Osteoblast (primary cell): ENCODE results near the gene FN3KRP. TPM values are rescaled to one million over a fixed set of nuclear protein-coding genes. Genes with fewer than 3 reads are reported as not detected.

Source experiments
- DNase-seq: peaks from one replicate; pipeline ENCODE4 v3.0.0; 2011; ENCODE audit warnings: low spot score, mixed read lengths; ENCODE audit not compliant: insufficient read length; ENCODE audit errors: missing footprints
- H2AFZ ChIP-seq: 2 replicates; pipeline ENCODE4 v1.6.0; 2011; ENCODE audit warnings: mild to moderate bottlenecking, low read length
- H3K27ac ChIP-seq: 2 replicates; pipeline ENCODE4 v1.5.1; 2011; ENCODE audit warnings: mild to moderate bottlenecking, low read depth, low read length, moderate library complexity
- H3K27me3 ChIP-seq: 2 replicates; pipeline ENCODE4 v1.6.0; 2012; ENCODE audit warnings: mild to moderate bottlenecking, control low read depth, inconsistent platforms, low read length, moderate library complexity; ENCODE audit not compliant: insufficient read depth
- H3K36me3 ChIP-seq: 2 replicates; pipeline ENCODE4 v1.5.1; 2011; ENCODE audit warnings: mild to moderate bottlenecking, low read length, control low read depth, moderate library complexity; ENCODE audit not compliant: insufficient read depth
- H3K4me1 ChIP-seq: 2 replicates; pipeline ENCODE4 v1.5.1; 2011; ENCODE audit warnings: mild to moderate bottlenecking, low read length, control low read depth, moderate library complexity; ENCODE audit not compliant: insufficient read depth
- H3K4me2 ChIP-seq: 2 replicates; pipeline ENCODE4 v1.6.0; 2011; ENCODE audit warnings: mild to moderate bottlenecking, low read length; ENCODE audit not compliant: insufficient read depth
- H3K4me3 ChIP-seq: fragments of 200-600 bp; sonication (generic); 3 replicates; pipeline ENCODE4 v1.5.1; 2012; ENCODE audit warnings: mild to moderate bottlenecking, low read length, inconsistent platforms; ENCODE audit not compliant: insufficient read depth
- H3K79me2 ChIP-seq: 2 replicates; pipeline ENCODE4 v1.6.0; 2012; ENCODE audit warnings: mild to moderate bottlenecking, low read length, control low read depth, inconsistent platforms; ENCODE audit not compliant: insufficient read depth
- H3K9me3 ChIP-seq: 2 replicates; pipeline ENCODE4 v1.5.1; 2011; ENCODE audit warnings: low read depth, low read length, control low read depth
- H4K20me1 ChIP-seq: 2 replicates; pipeline ENCODE4 v1.6.0; 2012; ENCODE audit warnings: mild to moderate bottlenecking, low read length, control low read depth; ENCODE audit not compliant: insufficient read depth
- CTCF ChIP-seq: IDR thresholded peaks from 2 replicates; pipeline ENCODE4 v1.5.1; 2011; ENCODE audit warnings: mild to moderate bottlenecking, low read depth, low read length, moderate library complexity; ENCODE audit errors: extremely low read depth
- total RNA-seq: library from RNA; depleted of rRNA; stranded (reverse); fragments of >200 nt; gene quantifications from 2 replicates; pipeline ENCODE4 v1.2.3, GENCODE V29; 2012

FN3KRP gene
- total RNA-seq, 1 donor: 10.1 TPM

DNA sequence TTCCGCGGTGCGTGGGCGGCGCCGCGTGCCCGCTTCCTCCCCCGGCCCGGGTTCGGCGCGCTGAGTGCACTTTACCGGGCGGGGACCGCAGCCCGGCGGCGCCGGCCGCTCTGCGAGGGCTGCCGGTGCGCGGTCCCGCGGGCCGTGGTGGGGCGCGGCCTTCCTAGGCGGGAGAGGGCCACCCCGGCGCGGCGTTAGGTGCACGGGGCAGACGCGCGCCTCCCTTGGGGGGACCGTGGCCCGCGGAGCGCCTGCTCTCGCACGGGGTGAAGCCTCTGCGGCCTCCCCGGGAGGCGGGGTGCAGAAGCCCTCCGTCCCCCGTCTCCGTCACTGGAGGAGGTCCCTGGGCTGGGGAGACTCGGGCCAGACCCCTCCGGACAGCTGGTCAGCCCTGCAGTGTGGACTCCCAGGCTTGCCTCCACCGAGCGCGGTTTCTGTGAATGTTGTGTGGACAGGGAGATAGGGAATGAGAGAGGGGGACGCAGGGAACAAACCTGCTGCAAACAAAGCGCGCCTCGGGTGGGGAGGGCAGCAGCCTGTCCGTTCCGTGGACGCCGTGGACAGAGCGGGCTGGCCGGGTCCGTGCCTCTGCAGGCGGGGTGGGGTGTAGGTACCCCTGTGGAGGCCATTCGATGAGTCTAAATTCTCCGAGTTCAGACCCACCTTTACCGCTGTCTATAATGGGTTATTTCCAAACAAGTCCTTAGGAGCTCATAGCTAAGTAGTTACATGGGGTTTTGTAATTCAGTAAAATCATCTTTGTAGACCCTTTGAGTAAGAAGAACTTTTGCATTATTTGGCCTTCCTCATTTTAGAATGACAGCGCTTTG, 36.1 kb downstream of the FN3KRP start:
- peak overlapping the region; percentile 63 for H2AFZ ChIP-seq
- peak overlapping the region; percentile 78 for H3K4me3 ChIP-seq
- no peaks in the 10 kb centered on the region for H3K9me3 ChIP-seq
- H3K79me2 ChIP-seq: peaks cover 43% of the 10 kb centered on the region
- H4K20me1 ChIP-seq: peaks cover 11% of the 10 kb centered on the region
- H3K4me2 ChIP-seq: peak overlapping the region; percentile 91
- H3K27me3 ChIP-seq: no peaks in the 10 kb centered on the region
- peak overlapping the region; percentile 20 for H3K27ac ChIP-seq
- H3K4me1 ChIP-seq: peaks cover 7% of the 10 kb centered on the region
- peaks cover 7% of the 10 kb centered on the region for H3K36me3 ChIP-seq
- peak; percentile 95 for DNase-seq
- TF ChIP-seq CTCF: no peak

DNA sequence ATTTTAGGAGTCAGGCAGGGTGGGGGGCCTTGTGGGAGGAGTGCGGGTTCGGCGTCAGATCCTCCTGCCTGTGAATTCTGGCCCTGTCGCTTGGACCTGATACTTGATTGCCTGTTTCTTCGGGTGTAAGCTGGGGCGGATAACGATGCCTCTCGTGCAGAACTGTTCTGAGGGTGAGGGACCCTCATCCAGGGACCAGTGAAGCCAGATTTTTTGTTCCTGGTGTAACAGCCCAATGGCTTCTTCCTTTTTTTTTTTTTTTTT, 36.6 kb downstream of the FN3KRP start:
- Histone ChIP-seq H3K4me3 (peak overlapping the region; percentile 78), H3K9me3 (no peaks in the 10 kb centered on the region), H2AFZ (peak overlapping the region; percentile 63), H3K79me2 (peaks cover 46% of the 10 kb centered on the region), H3K27me3 (no peaks in the 10 kb centered on the region), H4K20me1 (peaks cover 11% of the 10 kb centered on the region), H3K27ac (peak overlapping the region; percentile 20), H3K4me2 (peak overlapping the region; percentile 91), H3K36me3 (peaks cover 7% of the 10 kb centered on the region), H3K4me1 (peaks cover 7% of the 10 kb centered on the region)
- DNase-seq: no peak
- TF ChIP-seq CTCF: no peak

DNA sequence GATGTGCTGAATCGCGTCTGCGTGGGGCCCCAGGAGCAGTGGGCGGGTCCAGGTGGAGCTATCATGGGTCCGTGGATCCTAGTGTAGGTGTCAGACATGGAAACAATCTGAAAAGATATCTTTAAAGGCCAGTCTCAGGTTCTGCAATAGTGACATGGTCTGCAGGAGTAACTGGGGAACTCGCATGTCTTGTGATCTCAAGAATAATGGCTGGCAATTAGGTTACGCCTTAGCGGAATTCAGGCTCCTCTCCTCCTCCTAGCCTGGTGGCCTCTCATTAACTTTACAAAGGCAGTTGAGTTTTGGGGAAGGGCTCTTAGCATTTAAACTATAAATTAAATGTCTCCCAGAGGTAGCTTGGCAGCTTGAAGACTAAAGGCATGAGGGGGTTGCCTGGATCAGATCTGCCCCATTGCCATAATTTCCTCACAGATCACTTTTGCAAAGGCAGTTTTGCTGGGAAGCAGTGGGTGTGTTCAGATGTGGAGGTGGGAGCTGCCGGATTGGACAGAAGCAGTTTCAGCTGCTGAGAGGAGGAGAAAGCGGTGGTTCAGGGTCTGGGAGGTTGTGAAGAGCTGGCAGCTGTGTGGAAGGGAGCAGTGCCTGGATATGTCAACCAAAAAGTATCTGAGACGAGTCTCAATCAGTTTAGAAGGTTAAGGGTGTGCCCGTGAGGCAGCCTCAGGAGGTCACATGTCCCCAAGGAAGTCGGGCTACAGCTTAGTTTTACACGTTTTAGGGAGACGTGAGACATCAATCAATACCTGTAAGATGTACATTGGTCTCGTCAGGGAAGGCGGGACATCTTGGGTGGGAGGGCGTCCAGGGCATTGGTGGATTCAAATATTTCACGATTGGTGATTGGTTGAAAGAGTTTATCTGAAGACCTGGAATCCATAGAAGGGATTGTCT, 38.0 kb downstream of the FN3KRP start:
- no peaks in the 10 kb centered on the region for H3K27me3 ChIP-seq
- H3K4me1 ChIP-seq: peaks cover 7% of the 10 kb centered on the region
- TF ChIP-seq CTCF: no peak
- H3K36me3 ChIP-seq: peaks cover 7% of the 10 kb centered on the region
- peaks cover 11% of the 10 kb centered on the region for H4K20me1 ChIP-seq
- H3K9me3 ChIP-seq: no peaks in the 10 kb centered on the region
- no peak overlapping the region for H3K4me2 ChIP-seq
- no peak overlapping the region for H3K4me3 ChIP-seq
- DNase-seq: peak; percentile 73
- peaks cover 53% of the 10 kb centered on the region for H3K79me2 ChIP-seq
- no peak overlapping the region for H2AFZ ChIP-seq
- no peak overlapping the region for H3K27ac ChIP-seq

DNA sequence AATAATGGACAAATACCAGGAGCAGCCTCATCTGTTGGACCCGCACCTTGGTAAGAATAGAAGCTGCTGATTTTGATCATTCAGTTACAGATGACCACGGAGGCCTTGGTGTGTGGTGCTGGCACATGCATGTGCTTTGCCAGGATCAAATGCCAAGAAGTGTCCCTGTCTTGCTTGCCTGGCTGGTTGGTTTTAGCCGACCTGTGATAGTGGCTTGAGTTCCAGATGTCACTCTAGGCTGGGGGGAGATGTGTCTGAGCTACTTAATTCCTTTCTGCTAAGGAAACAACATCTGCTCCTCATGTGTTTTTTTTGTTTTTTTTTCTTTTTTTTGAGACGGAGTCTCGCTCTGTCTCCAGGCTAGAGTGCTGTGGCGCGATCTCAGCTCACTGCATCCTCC, 39.7 kb downstream of the FN3KRP start:
- peaks cover 7% of the 10 kb centered on the region for H3K4me1 ChIP-seq
- H3K4me3 ChIP-seq: no peak overlapping the region
- no peak overlapping the region for H2AFZ ChIP-seq
- H3K9me3 ChIP-seq: no peaks in the 10 kb centered on the region
- peaks cover 11% of the 10 kb centered on the region for H4K20me1 ChIP-seq
- no peak overlapping the region for H3K4me2 ChIP-seq
- H3K36me3 ChIP-seq: peaks cover 11% of the 10 kb centered on the region
- H3K79me2 ChIP-seq: peaks cover 57% of the 10 kb centered on the region
- no peak for TF ChIP-seq CTCF
- no peak for DNase-seq
- H3K27me3 ChIP-seq: no peaks in the 10 kb centered on the region
- H3K27ac ChIP-seq: no peak overlapping the region
